Cardiac fibroblast (primary cell): Measurements from ENCODE around the gene TRMU.

Source experiments
- DNase-seq, 2 donors: peaks; one replicate each; pipeline versions ENCODE4 v3.0.0 to v3.0.0-alpha.2; 2010; ENCODE audit warnings: low read depth in 2 of 2
- H3K4me3 ChIP-seq, 2 donors: replicated peaks in 1 of 2; 1 replicate in 1 of 2; 2 replicates in 1 of 2; pipeline ENCODE4 v1.5.1; 2011; ENCODE audit warnings: low read depth in 2 of 2, low read length in 2 of 2, mild to moderate bottlenecking in 2 of 2, moderate library complexity in 1 of 2
- CTCF ChIP-seq: IDR thresholded peaks from one replicate; pipeline ENCODE4 v1.5.1; 2011; ENCODE audit warnings: low read depth, mild to moderate bottlenecking, low read length, inconsistent platforms

TRMU gene

GRCh38 chr22:46351767-46352166 lies 16.3 kb downstream of the TRMU start:
- no peak overlapping the region for H3K4me3 ChIP-seq
- no peak for TF ChIP-seq CTCF
- no peak for DNase-seq

DNA sequence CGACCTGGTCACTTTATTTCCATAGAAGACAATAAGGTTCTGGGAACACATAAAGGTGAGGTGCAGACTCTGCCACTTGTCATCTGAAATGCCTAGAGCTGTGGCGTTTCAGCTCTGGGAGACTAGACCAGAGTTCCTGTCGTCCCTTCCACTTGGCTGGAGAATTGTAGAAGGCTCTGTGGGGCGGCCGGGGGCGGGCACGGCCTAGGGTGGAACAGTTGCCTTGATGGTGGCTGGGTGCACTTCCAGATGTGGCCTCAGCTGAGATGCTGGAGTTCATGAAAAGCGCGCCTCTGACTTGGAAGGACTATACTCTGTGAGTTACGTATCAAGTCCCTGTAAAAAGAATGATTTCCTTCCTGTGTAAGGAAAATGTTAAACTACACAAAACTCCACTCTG lies 16.8 kb downstream of the TRMU start:
- H3K4me3 ChIP-seq = no peak overlapping the region
- TF ChIP-seq CTCF = no peak
- no peak for DNase-seq

DNA sequence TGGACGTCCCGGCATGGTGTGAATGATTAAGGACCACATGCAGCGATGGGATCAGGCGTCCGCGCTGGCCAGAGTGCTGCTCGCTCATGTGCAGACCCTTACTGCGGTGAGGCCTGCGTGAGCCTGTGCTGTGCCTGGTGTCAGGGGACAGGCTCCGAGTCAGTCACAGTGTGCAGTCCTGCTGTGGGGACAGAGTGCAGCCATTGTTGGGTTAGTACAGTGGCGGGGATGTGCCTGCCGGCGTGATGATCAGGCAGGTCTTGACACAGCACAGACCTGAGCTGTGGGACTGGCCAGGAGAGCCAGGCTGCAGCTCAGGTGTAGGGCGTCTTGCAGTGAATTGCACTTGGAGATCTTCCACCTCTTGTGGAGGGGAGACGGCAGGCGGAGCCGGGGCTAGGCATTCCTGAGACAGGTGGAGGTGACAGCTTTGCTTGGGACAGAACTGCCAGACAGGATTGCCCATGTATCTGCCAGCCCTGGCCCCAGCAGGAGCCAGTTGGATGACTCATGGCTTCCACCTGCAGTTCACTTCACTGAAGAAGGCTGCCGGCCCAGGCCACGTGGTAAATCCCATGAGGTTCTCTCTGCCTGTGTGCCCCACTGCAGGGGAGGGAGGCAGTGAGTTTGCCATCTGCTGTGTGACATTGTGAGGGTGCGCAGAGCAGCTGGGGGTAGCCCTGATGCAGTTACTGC lies 17.3 kb downstream of the TRMU start:
- no peak overlapping the region for H3K4me3 ChIP-seq
- peak; percentile 18 to 50 for DNase-seq
- no peak for TF ChIP-seq CTCF

GRCh38 chr22:46353483-46354105 lies 18.1 kb downstream of the TRMU start:
- H3K4me3 ChIP-seq = no peak overlapping the region
- TF ChIP-seq CTCF = no peak
- peak in 1 of 2 donors; percentile 7 for DNase-seq

GRCh38 chr22:46354176-46354992 lies 18.9 kb downstream of the TRMU start:
- no peak for TF ChIP-seq CTCF
- DNase-seq = no peak
- H3K4me3 ChIP-seq = no peak overlapping the region

GRCh38 chr22:46354993-46355305 lies 19.4 kb downstream of the TRMU start:
- no peak for DNase-seq
- TF ChIP-seq CTCF = no peak
- H3K4me3 ChIP-seq = no peak overlapping the region
